ENCODE data around the gene NAPG. TPM values are rescaled to one million over a fixed set of nuclear protein-coding genes. Genes with fewer than 3 reads are reported as not detected.
"Not testable (repeated sequence)": the region's sequence is repeated elsewhere in the genome, so short reads cannot be mapped to it uniquely, and the experiment has no call there.

Gene NAPG
- total RNA-seq, 8 experiments from 2014 or later = 31.9 to 67.9 (median 52.1) TPM

DNA sequence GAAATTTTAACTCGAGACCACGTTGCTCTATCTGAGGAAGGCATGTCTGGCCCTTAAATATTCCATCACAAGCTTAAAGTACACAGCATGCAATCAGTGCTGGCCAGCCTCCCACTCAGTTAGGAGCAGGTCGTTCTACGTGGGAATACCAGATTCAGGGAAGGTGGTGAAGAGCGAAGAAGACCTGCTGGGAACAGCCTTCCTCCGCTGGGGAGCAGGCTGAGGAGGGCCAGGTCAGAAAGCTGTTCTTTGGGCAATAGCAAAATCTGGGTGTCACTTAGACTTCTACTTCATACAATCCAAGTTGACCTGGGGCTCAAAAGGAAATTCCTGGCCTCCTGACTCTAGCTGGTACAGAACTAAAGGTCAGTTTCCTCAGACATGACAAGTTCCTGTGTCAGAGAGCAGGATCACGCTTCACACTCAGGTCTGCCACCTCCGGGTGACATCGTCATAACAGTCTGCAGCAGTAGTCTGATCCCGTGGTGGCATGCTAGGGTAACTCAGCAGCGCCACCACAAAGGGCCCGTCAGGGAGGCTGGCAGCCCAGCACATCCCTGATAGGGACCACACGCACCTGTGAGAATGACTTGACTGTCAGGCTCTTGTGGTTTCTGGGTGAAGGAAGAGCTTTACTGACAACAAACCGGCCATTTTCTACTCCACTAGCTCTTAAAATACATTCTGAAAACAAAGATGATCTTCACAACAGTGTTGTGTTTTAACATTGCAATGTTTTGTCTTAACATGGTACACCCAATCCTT is 35.2 kb upstream of the NAPG start:
- in situ Hi-C loops (cut with MboI; ENCODE audit: low pct_unique_long_range_greater_than_20kb in 2 of 9, low sequenced_read_pairs in 9 of 9, unreplicated experiment in 9 of 9) = no loop called here
- Histone ChIP-seq H3K4me1 (replicated peaks in 1 of 2) (no peaks in the 10 kb centered on the region), H3K27ac (no peak overlapping the region), H3K4me3 (no peak overlapping the region)
- 30 to 100% (median 88%) methylated on average over 1 to 10 of the region's 14 CpGs for WGBS, 10 experiments
- ATAC-seq (replicated peaks in 6 of 8) = peak in 1 of 8 experiments; percentile 7

DNA sequence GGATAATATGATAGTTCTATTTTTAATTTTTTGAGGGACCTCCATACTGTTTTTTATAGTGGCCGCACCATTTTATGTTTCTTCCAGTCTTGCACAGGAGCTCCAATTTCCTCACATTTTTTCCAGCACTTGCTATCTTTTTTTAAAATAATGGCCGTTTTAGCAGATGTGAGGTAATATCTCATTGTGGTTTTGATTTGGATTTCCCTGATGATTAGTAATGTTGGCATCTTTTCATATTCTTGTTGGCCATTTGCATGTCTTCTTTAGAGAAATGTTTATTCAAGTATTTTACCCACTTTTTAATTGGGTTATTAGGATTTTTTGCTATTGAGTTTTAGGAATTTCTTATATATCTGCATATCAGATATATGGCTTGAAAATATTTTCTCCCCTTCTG is 29.9 kb upstream of the NAPG start:
- 25 to 100% (median 75%) methylated on average over 1 to 2 of the region's 2 CpGs; no CpG with 5 or more reads in 2 of the 10 experiments for WGBS, 10 experiments
- Histone ChIP-seq H3K4me1 (replicated peaks in 1 of 2) (no peaks in the 10 kb centered on the region), H3K27ac (no peak overlapping the region), H3K4me3 (no peak overlapping the region)
- in situ Hi-C loops (cut with MboI; ENCODE audit: low pct_unique_long_range_greater_than_20kb in 2 of 9, low sequenced_read_pairs in 9 of 9, unreplicated experiment in 9 of 9) = no loop called here
- ATAC-seq (replicated peaks in 6 of 8) = no peak

DNA sequence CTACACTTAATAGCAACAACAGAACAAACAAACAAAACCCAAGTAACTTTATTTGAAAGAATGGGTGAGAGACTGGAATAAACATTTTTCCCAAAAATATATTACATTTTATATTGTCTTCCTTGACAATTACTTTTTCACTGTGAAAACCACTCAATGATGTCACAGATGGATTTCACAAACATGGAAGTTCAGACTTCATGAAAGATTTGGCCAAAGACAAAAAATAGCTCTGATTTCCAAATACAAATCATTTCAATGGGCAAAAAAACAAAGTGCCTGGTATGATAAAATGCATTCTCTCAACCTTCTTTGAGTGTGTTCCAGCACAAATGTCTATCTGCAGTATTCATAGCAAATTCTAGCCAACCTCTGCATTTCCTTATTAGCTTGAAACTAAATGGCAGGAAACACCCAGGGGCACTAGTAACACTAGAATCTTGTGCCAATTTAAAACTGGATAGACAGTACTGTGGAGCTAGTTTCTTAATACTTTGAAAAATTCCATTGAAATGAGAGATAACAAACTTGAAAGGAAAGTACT is 28.5 kb upstream of the NAPG start:
- ATAC-seq (replicated peaks in 6 of 8) = peak in 2 of 8 experiments; percentile 38 to 53
- no peaks in the 10 kb centered on the region for H3K4me1 ChIP-seq (replicated peaks in 1 of 2)
- H3K27ac ChIP-seq = no peak overlapping the region
- in situ Hi-C loops (cut with MboI; ENCODE audit: low pct_unique_long_range_greater_than_20kb in 2 of 9, low sequenced_read_pairs in 9 of 9, unreplicated experiment in 9 of 9) = no loop called here
- H3K4me3 ChIP-seq = no peak overlapping the region

DNA sequence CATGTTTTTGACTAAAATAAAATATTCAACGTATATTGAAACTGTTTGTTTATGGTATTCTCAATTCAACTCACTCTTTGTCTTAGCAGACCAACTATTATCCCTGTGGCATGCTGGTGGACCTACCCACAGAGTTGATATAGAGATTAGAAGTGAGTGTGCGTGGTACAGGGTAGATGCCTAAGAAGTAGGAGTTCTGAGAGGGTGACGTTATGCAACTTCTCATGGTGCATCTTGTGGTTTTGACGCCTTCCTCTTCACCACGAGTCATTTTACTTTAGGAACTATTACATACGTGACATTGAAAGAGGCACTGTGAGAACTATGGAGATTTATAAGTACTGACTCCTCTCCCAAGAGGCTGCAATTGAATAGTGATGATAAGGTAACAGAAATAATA is 26.6 kb upstream of the NAPG start:
- in situ Hi-C loops (cut with MboI; ENCODE audit: low pct_unique_long_range_greater_than_20kb in 2 of 9, low sequenced_read_pairs in 9 of 9, unreplicated experiment in 9 of 9) = no loop called here
- WGBS, 10 experiments = 53 to 94% (median 81%) methylated on average over 3 to 6 of the region's 6 CpGs
- ATAC-seq (replicated peaks in 6 of 8) = no peak

DNA sequence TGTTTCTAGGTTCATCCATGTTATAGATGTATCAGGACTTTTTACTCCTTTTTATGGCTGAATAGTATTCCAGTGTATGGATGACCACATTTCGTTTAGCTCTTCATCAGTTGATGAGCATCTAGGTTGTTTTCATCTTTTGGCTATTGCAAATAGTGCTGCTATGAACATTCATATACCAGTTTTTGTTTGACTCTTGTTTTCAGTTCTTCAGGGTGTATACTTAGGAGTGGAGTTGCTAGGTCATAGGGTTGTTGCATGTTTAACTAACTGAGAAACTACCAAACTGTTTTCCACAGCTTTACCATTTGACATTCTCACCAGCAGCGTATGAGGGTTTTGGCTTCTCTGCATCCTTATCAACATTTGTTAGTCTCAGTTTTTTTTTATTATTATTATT is 25.8 kb upstream of the NAPG start:
- no peaks in the 10 kb centered on the region for H3K4me1 ChIP-seq (replicated peaks in 1 of 2)
- in situ Hi-C loops (cut with MboI; ENCODE audit: low pct_unique_long_range_greater_than_20kb in 2 of 9, low sequenced_read_pairs in 9 of 9, unreplicated experiment in 9 of 9) = loop anchor here in 5 of 9 experiments (25.0 kb wide), 3 partner anchors 263 to 538 kb away; no protein-coding TSS in a partner anchor
- WGBS, 10 experiments = 47 to 100% (median 66%) methylated on average over 1 to 2 of the region's 2 CpGs
- no peak for ATAC-seq (replicated peaks in 6 of 8)
- H3K4me3 ChIP-seq = no peak overlapping the region
- no peak overlapping the region for H3K27ac ChIP-seq

More for the DNA sequence above, 26.6 kb upstream of the NAPG start:
- no peaks in the 10 kb centered on the region for H3K4me1 ChIP-seq (replicated peaks in 1 of 2)
- H3K4me3 ChIP-seq = no peak overlapping the region
- no peak overlapping the region for H3K27ac ChIP-seq

DNA sequence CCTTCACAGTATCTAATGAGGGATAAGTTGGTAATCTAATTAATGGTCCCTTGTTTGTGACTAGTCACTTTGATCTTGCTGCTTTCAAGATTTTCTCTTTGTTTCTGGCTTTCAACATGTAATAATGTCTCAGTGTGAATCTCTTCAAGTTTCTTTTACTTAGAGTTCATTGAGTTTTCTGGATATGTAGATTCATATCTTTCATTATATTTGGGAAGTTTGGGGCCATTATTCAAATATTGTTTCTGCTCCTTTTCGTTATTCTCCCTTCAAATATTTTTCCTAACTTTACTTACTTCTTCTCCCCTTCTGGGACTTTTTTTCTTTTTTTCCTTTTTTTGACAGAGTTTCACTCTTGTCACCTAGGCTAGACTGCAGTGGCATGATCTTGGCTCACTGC is 21.1 kb upstream of the NAPG start:
- no peak for ATAC-seq (replicated peaks in 6 of 8)
- WGBS, 10 experiments = 0 to 91% (median 75%) methylated on average over 1 of the region's 1 CpG; no CpG with 5 or more reads in 1 of the 10 experiments
- in situ Hi-C loops (cut with MboI; ENCODE audit: low pct_unique_long_range_greater_than_20kb in 2 of 9, low sequenced_read_pairs in 9 of 9, unreplicated experiment in 9 of 9) = loop anchor here in 5 of 9 experiments (25.0 kb wide), 3 partner anchors 267 to 542 kb away; no protein-coding TSS in a partner anchor
- Histone ChIP-seq H3K4me3 (no peak overlapping the region), H3K4me1 (replicated peaks in 1 of 2) (no peaks in the 10 kb centered on the region), H3K27ac (no peak overlapping the region)

DNA sequence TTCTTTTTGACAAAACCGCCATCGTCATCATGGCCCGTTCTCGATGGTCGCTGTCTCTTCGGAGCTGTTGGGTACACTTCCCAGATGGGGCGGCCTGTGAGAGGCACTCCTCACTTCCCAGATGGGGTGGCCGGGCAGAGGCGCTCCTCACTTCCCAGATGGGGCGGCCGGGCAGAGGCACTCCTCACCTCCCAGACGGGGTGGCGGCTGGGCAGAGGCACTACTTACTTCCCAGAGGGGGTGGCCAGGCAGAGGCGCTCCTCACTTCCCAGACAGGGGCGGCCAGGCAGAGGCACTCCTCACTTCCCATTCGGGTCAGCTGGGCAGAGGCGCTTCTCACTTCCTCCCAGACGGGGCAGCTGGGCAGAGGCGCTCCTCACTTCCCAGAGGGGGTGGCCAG is 19.9 kb upstream of the NAPG start:
- not testable (repeated sequence) for H3K4me3 ChIP-seq; ATAC-seq (replicated peaks in 6 of 8); H3K4me1 ChIP-seq (replicated peaks in 1 of 2); H3K27ac ChIP-seq
- WGBS, 10 experiments = 99 to 100% methylated on average over 2 to 11 of the region's 19 CpGs; no CpG with 5 or more reads in 8 of the 10 experiments
- in situ Hi-C loops (cut with MboI; ENCODE audit: low pct_unique_long_range_greater_than_20kb in 2 of 9, low sequenced_read_pairs in 9 of 9, unreplicated experiment in 9 of 9) = loop anchor here in 5 of 9 experiments (25.0 kb wide), 3 partner anchors 269 to 544 kb away; no protein-coding TSS in a partner anchor

DNA sequence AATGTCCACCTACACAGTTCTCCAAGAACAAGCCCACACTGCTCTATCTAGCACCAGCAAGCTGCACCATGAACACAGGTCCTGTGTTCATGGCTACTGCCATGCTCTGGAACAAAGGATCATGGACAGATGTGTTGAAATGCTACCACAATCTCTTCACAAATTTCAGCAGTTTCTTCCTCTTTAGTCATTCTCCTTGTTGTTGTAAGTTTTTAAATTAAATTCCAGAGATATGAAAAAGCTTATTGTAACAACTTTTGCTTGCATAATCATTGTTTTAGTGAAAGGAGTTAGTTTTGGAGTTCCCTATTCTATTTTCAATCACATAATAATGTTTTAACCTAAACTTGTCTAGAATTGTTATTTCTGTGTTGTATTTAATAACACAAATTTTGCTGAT is 17.2 kb upstream of the NAPG start:
- no peaks in the 10 kb centered on the region for H3K4me1 ChIP-seq (replicated peaks in 1 of 2)
- in situ Hi-C loops (cut with MboI; ENCODE audit: low pct_unique_long_range_greater_than_20kb in 2 of 9, low sequenced_read_pairs in 9 of 9, unreplicated experiment in 9 of 9) = loop anchor here in 5 of 9 experiments (25.0 kb wide), 3 partner anchors 271 to 546 kb away; no protein-coding TSS in a partner anchor
- ATAC-seq (replicated peaks in 6 of 8) = no peak
- no peak overlapping the region for H3K27ac ChIP-seq
- H3K4me3 ChIP-seq = no peak overlapping the region

DNA sequence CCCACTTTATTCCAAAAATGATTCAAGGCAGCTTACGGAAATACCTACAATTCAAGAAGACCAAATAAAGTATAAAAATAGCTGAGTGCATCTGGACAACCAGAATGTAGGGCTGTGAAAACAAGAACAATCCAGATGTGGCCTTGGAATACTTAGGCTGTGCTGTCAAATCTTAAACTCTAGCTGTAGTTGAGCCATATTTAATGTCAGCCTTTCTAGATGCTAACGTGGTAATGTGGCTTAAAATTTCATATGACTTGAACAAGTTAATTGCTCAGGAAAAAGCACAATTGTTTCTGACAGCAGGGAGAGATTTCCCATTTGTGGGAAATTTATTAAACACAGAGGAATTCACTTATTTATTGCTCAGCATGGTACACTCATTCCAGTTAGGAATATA is 14.6 kb upstream of the NAPG start:
- in situ Hi-C loops (cut with MboI; ENCODE audit: low pct_unique_long_range_greater_than_20kb in 2 of 9, low sequenced_read_pairs in 9 of 9, unreplicated experiment in 9 of 9) = loop anchor here in 8 of 9 experiments (10.0 to 25.0 kb wide), 5 partner anchors 274 to 549 kb away; no protein-coding TSS in a partner anchor
- 31 to 100% (median 86%) methylated on average over 1 to 2 of the region's 2 CpGs; no CpG with 5 or more reads in 1 of the 10 experiments for WGBS, 10 experiments
- ATAC-seq (replicated peaks in 6 of 8) = no peak
- H3K4me3 ChIP-seq = no peak overlapping the region
- peaks cover 2 to 9% of the 10 kb centered on the region in 2 donors for H3K4me1 ChIP-seq (replicated peaks in 1 of 2)
- no peak overlapping the region for H3K27ac ChIP-seq

DNA sequence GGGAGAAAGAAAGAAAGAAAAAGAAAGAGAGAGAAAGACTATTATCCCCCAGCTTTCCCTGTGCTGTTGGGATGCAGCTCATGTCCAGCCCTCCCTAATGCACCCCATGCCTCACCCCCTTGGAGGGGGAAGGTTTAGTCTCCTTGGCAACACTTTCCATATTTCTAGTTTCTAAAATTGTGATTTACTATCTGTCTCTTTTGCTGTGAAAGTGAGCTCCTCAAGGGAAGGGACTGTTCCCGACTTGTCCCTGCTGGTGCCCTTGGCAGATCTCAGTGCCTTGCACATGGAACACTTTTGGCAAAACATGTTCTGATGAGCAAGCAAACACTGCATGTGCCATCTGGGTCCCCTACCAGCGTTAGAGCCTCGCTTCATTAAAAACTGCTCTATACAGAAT is 11.7 kb upstream of the NAPG start:
- WGBS, 10 experiments = 8 to 100% (median 57%) methylated on average over 1 to 3 of the region's 3 CpGs; no CpG with 5 or more reads in 4 of the 10 experiments
- ATAC-seq (replicated peaks in 6 of 8) = peak in 1 of 8 experiments; percentile 16
- Histone ChIP-seq H3K27ac (no peak overlapping the region), H3K4me3 (no peak overlapping the region), H3K4me1 (replicated peaks in 1 of 2) (peaks cover 11 to 18% of the 10 kb centered on the region in 2 donors)
- in situ Hi-C loops (cut with MboI; ENCODE audit: low pct_unique_long_range_greater_than_20kb in 2 of 9, low sequenced_read_pairs in 9 of 9, unreplicated experiment in 9 of 9) = loop anchor here in 8 of 9 experiments (10.0 to 25.0 kb wide), 5 partner anchors 277 to 552 kb away; no protein-coding TSS in a partner anchor

DNA sequence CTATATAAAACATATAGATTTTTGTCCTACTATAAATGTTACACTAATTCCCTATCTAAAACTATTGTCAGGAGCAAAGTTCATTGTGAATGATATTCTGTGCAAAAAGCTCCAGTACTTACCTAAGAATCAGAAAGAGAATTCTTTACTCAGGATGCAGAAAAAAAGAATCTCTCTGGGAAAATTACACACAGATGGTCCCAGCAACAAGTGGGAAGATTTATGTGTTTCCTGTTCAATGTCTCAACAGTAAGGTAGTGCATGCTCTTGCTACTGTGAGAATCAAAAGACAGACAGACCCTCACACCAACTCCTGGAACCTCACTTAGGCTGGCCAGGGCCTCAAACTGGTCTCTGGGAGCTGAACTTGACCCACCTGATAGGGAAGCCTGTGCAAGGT is 11.2 kb upstream of the NAPG start:
- in situ Hi-C loops (cut with MboI; ENCODE audit: low pct_unique_long_range_greater_than_20kb in 2 of 9, low sequenced_read_pairs in 9 of 9, unreplicated experiment in 9 of 9) = loop anchor here in 8 of 9 experiments (10.0 to 25.0 kb wide), 5 partner anchors 277 to 552 kb away; no protein-coding TSS in a partner anchor
- Histone ChIP-seq H3K4me3 (no peak overlapping the region), H3K4me1 (replicated peaks in 1 of 2) (peaks cover 11 to 18% of the 10 kb centered on the region in 2 donors), H3K27ac (no peak overlapping the region)
- peak in 1 of 8 experiments; percentile 47 for ATAC-seq (replicated peaks in 6 of 8)

DNA sequence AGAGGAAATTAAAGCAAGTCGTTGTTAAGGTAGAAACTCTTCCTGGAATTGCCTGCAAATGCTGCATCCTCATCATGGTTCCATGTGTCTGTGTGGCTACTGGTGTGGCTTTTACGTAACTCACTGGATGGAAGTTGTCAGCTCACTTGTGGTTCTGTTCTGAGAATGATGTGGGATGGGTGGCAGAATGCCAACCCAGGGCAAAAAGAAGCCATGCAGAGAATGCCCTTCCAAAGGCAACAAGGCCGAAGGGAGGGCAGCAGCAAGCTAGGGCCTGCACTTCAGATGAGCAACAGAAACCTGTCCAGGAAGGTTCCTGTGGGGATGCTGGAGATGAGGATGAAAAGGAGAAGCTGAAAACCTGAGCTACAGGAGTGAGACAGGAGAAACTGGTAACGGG is 10.4 kb upstream of the NAPG start:
- no peak overlapping the region for H3K27ac ChIP-seq
- no peak for ATAC-seq (replicated peaks in 6 of 8)

DNA sequence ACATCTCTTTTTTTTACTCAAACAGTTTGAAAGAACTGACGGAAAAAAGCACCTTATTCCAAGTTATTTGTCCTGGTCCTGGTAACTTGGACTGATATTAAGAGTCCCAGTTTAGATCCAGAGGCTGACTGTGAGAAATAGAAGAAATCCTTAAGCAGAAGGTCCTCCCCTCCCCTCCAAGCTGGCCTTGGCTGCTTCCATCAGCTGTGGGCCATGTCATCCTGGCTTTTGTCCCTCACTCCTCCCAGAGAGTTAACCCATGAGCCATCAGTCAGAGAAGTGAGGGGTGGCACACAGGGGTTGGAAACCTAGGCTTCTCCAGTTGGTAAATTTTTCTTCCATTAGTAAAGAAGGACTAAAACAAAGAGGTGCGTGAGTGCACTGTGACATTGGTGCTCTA is 9.7 kb upstream of the NAPG start:
- Histone ChIP-seq H3K4me3 (no peak overlapping the region), H3K4me1 (replicated peaks in 1 of 2) (peaks cover 11 to 18% of the 10 kb centered on the region in 2 donors), H3K27ac (no peak overlapping the region)
- WGBS, 10 experiments = 29 to 100% (median 100%) methylated on average over 1 to 2 of the region's 2 CpGs; no CpG with 5 or more reads in 2 of the 10 experiments
- no peak for ATAC-seq (replicated peaks in 6 of 8)
- in situ Hi-C loops (cut with MboI; ENCODE audit: low pct_unique_long_range_greater_than_20kb in 2 of 9, low sequenced_read_pairs in 9 of 9, unreplicated experiment in 9 of 9) = loop anchor here in 8 of 9 experiments (10.0 to 25.0 kb wide), 5 partner anchors 279 to 554 kb away; no protein-coding TSS in a partner anchor

More for the DNA sequence above, 10.4 kb upstream of the NAPG start:
- H3K4me3 ChIP-seq = no peak overlapping the region
- peaks cover 11 to 18% of the 10 kb centered on the region in 2 donors for H3K4me1 ChIP-seq (replicated peaks in 1 of 2)
- in situ Hi-C loops (cut with MboI; ENCODE audit: low pct_unique_long_range_greater_than_20kb in 2 of 9, low sequenced_read_pairs in 9 of 9, unreplicated experiment in 9 of 9) = loop anchor here in 8 of 9 experiments (10.0 to 25.0 kb wide), 5 partner anchors 278 to 553 kb away; no protein-coding TSS in a partner anchor
- WGBS, 10 experiments = 17 to 100% (median 67%) methylated on average over 1 to 4 of the region's 4 CpGs; no CpG with 5 or more reads in 3 of the 10 experiments

All from motor neuron (in vitro differentiated cells).